Retinal pigment epithelial cell (primary cell): ENCODE measurements around the gene ARHGAP4.

Experiments
- DNase-seq: peaks from one replicate; pipeline ENCODE4 v3.0.0-alpha.2; 2010; ENCODE audit warnings: low read depth
- H3K4me3 ChIP-seq: 2 replicates; pipeline ENCODE4 v1.5.1; 2011; ENCODE audit warnings: mild to moderate bottlenecking, low read length, control low read depth, moderate library complexity
- TF ChIP-seq, protein P1 (sequence below): conservative IDR thresholded peaks from 2 replicates; pipeline ENCODE4 v1.5.1; 2011; ENCODE audit warnings: low read depth, low read length, control low read depth, inconsistent platforms

The ARHGAP4 gene

DNA sequence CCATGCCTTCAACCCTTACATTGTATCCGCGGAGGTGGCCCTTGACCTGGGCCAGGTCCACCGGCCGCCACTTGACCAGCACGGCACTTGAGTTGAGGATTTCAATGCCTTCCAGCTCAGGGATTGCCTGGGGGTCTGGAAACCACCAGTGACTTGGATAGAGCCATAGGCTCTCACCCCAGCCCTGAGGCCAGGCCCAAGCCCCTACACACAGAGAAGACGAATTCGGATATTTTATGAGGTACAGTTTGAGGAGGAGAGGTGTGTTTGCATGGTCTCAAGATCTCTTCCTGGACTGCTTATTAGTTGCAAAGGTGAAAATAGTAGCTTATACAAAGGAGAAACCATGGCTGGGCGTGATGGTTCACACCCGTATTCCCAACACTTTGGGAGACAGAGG, 60.4 kb downstream of the ARHGAP4 start:
- H3K4me3 ChIP-seq = no peak overlapping the region
- no peak for DNase-seq
- TF ChIP-seq, protein P1, sequence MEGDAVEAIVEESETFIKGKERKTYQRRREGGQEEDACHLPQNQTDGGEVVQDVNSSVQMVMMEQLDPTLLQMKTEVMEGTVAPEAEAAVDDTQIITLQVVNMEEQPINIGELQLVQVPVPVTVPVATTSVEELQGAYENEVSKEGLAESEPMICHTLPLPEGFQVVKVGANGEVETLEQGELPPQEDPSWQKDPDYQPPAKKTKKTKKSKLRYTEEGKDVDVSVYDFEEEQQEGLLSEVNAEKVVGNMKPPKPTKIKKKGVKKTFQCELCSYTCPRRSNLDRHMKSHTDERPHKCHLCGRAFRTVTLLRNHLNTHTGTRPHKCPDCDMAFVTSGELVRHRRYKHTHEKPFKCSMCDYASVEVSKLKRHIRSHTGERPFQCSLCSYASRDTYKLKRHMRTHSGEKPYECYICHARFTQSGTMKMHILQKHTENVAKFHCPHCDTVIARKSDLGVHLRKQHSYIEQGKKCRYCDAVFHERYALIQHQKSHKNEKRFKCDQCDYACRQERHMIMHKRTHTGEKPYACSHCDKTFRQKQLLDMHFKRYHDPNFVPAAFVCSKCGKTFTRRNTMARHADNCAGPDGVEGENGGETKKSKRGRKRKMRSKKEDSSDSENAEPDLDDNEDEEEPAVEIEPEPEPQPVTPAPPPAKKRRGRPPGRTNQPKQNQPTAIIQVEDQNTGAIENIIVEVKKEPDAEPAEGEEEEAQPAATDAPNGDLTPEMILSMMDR = no peak

GRCh38 chrX:153865321-153865580, 60.8 kb downstream of the ARHGAP4 start:
- DNase-seq = no peak
- H3K4me3 ChIP-seq = no peak overlapping the region
- TF ChIP-seq, protein P1 = no peak

- no peak for DNase-seq
- TF ChIP-seq, protein P1 = no peak
Observed at GRCh38 chrX:153864561-153865320, 61.3 kb downstream of the ARHGAP4 start.

DNA sequence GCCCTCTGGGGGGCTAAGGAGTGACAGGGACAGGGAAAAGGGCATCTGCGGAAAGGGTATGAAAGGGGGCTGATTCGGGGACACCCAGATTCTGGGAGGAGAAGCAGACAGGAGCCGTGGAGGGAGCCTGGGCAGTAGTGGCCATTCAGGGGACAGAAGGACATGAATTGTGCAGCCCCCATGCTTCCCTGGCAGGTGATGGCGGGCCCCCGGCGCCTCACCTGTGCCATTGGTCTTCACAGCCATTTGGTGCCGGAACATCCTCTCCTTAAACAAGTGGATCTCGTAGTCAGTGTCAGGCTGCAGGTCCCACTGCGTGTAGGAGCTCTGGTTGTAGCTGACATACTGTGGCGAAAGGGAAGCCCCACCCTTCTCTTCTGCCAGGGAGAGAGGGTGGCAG, 62.0 kb downstream of the ARHGAP4 start:
- H3K4me3 ChIP-seq = no peak overlapping the region
- no peak for DNase-seq
- TF ChIP-seq, protein P1 = no peak

More at GRCh38 chrX:153864561-153865320, 61.3 kb downstream of the ARHGAP4 start:
- H3K4me3 ChIP-seq = no peak overlapping the region

DNA sequence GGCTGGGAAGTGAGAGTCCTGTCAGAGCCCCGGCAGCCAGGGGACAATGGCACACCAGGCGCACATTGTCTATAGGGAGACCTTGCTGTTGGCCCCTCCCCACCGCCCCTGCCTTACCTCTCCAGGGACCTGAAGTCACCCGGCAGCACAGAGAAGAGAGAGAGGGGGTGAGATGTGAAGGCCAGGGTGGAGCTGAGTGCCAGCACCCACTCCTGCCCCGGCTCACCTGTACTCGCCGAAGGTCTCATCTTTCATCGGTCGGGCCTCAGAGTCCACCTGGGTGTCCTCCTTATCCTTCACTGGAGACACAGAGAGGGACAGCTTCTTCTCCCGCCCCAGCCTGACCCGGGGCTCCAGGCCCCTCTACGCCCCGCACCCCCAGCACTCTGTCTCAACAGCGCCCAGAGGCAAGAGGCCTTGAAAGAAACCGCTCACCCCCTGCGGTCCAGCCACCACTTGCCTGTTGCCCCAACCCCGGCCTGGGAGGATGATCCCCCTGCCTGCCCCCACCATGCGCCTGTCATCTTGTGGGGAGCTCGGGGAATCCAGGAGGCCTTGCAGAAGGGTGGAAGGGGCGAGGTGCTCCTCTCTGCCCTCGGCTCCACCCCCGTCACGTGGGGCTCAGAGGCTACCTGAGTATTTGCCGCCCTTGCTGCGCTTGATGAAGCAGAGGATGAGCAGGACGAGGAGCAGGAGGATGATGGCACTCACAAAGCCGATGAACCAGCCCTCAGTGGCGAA, 62.6 kb downstream of the ARHGAP4 start:
- no peak overlapping the region for H3K4me3 ChIP-seq
- TF ChIP-seq, protein P1 = no peak
- DNase-seq = no peak

DNA sequence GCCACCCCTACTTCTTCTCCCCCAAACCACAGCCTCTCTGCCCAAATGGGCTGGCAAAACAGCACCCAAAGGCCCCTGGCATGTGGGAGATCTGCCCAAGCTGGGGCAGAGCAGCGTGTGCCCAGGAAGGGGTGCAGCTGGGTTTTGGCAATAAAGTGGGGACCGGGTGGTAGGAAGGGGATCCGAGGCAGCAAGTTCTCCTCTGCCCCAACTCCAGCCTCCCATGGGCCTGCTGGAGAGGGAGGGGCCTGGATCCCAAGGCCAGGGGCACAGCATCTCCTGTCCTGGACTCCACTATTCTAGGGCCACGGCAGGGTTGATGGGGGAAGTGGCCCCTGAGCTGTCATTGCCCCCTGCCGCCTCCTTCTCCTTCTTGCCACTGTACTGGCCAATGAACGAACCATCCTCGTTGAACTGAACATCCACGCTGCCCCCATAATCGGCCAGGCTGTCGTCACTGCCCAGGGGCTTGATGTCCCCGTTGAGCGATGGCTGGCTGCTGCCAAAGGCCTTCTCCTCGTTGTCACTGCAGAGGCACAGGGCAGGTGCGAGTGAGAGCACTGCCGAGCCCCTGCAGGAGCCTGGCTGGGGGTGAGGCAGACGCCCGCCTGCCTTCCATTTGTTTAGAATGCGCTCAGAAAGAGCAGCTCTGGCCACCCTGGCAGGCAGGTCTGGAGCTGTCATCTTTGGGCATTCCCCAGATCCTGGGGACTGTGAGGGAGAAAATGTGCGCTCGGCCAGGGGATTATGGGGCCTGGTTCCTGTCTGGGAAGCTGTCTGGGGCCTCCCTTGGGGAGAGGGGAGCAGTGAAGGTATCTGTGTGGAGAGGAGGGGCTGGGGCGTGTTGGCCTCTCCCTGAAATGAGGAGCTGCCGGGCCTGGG, 63.5 kb downstream of the ARHGAP4 start:
- no peak for DNase-seq
- TF ChIP-seq, protein P1 = no peak
- no peak overlapping the region for H3K4me3 ChIP-seq
